HEK293 (cell line): ENCODE results near the gene PLBD2.
A peak's percentile ranks its signal among the peaks of the same experiment; 100 is the strongest.

Experiments used
- BCL6B ChIP-seq: fragments of 450-650 bp; formaldehyde crosslinking; IDR thresholded peaks from 2 replicates; pipeline ENCODE4 v1.5.1; 2017; ENCODE audit warnings: missing biosample characterization, missing genetic modification characterization
- EGR2 ChIP-seq: fragments of 450-650 bp; formaldehyde crosslinking; IDR thresholded peaks from 2 replicates; pipeline ENCODE4 v1.5.1; 2016; ENCODE audit warnings: low read depth, missing biosample characterization, missing genetic modification characterization
- INSM2 ChIP-seq: fragments of 450-650 bp; formaldehyde crosslinking; IDR thresholded peaks from 2 replicates; pipeline ENCODE4 v1.5.1; 2016; ENCODE audit warnings: missing biosample characterization, missing genetic modification characterization
- PATZ1 ChIP-seq: fragments of 450-650 bp; formaldehyde crosslinking; IDR thresholded peaks from 2 replicates; pipeline ENCODE4 v1.5.1; 2016; ENCODE audit warnings: missing biosample characterization, missing genetic modification characterization
- ZBTB20 ChIP-seq: fragments of 450-650 bp; formaldehyde crosslinking; IDR thresholded peaks from 2 replicates; pipeline ENCODE4 v1.5.1; 2016; ENCODE audit warnings: missing biosample characterization, missing genetic modification characterization
- ZBTB21 ChIP-seq: fragments of 450-650 bp; formaldehyde crosslinking; IDR thresholded peaks from 2 replicates; pipeline ENCODE4 v1.5.1; 2017; ENCODE audit warnings: missing biosample characterization, missing genetic modification characterization
- ZFHX2 ChIP-seq: fragments of 450-650 bp; formaldehyde crosslinking; conservative IDR thresholded peaks from 2 replicates; pipeline ENCODE4 v1.5.1; 2016; ENCODE audit warnings: missing biosample characterization, missing genetic modification characterization
- ZNF138 ChIP-seq: fragments of 450-650 bp; formaldehyde crosslinking; IDR thresholded peaks from 2 replicates; pipeline ENCODE4 v1.5.1; 2016; ENCODE audit warnings: missing biosample characterization, missing genetic modification characterization, borderline replicate concordance
- ZNF16 ChIP-seq: fragments of 450-650 bp; formaldehyde crosslinking; IDR thresholded peaks from 2 replicates; pipeline ENCODE4 v1.5.1; 2016; ENCODE audit warnings: low read depth, missing biosample characterization, missing genetic modification characterization
- ZNF335 ChIP-seq: fragments of 450-650 bp; formaldehyde crosslinking; conservative IDR thresholded peaks from 2 replicates; pipeline ENCODE4 v1.5.1; 2016; ENCODE audit warnings: missing biosample characterization, missing genetic modification characterization
- ZNF391 ChIP-seq: fragments of 450-650 bp; formaldehyde crosslinking; IDR thresholded peaks from 2 replicates; pipeline ENCODE4 v1.5.1; 2016; ENCODE audit warnings: low read depth, missing biosample characterization, missing genetic modification characterization, borderline replicate concordance
- ZNF404 ChIP-seq: fragments of 450-650 bp; formaldehyde crosslinking; IDR thresholded peaks from 2 replicates; pipeline ENCODE4 v1.5.1; 2017; ENCODE audit warnings: missing biosample characterization, missing genetic modification characterization
- ZNF488 ChIP-seq: fragments of 450-650 bp; formaldehyde crosslinking; IDR thresholded peaks from 2 replicates; pipeline ENCODE4 v1.5.1; 2016; ENCODE audit warnings: missing biosample characterization, missing genetic modification characterization
- ZNF510 ChIP-seq: fragments of 450-650 bp; formaldehyde crosslinking; IDR thresholded peaks from 2 replicates; pipeline ENCODE4 v1.5.1; 2018; ENCODE audit warnings: mild to moderate bottlenecking, missing genetic modification characterization, missing biosample characterization; ENCODE audit not compliant: insufficient replicate concordance
- ZNF549 ChIP-seq: fragments of 450-650 bp; IDR thresholded peaks from 2 replicates; pipeline ENCODE4 v1.5.1; 2018; ENCODE audit warnings: missing biosample characterization, missing genetic modification characterization, mild to moderate bottlenecking, inconsistent platforms, moderate library complexity
- ZNF571 ChIP-seq: fragments of 450-650 bp; formaldehyde crosslinking; IDR thresholded peaks from 2 replicates; pipeline ENCODE4 v1.5.0; 2017; ENCODE audit warnings: missing biosample characterization, missing genetic modification characterization
- ZNF610 ChIP-seq: fragments of 450-650 bp; formaldehyde crosslinking; IDR thresholded peaks from 2 replicates; pipeline ENCODE4 v1.5.1; 2016; ENCODE audit warnings: missing biosample characterization, missing genetic modification characterization, borderline replicate concordance
- ZNF654 ChIP-seq: fragments of 450-650 bp; formaldehyde crosslinking; IDR thresholded peaks from 2 replicates; pipeline ENCODE4 v1.5.1; 2016; ENCODE audit warnings: low read depth, missing biosample characterization, missing genetic modification characterization
- ZNF768 ChIP-seq: fragments of 450-650 bp; formaldehyde crosslinking; IDR thresholded peaks from 2 replicates; pipeline ENCODE4 v1.5.1; 2018; ENCODE audit warnings: missing biosample characterization, mild to moderate bottlenecking, missing genetic modification characterization
- ZNF791 ChIP-seq: fragments of 450-650 bp; formaldehyde crosslinking; IDR thresholded peaks from 2 replicates; pipeline ENCODE4 v1.5.1; 2016; ENCODE audit warnings: missing biosample characterization, missing genetic modification characterization
- ZNF837 ChIP-seq: fragments of 450-650 bp; formaldehyde crosslinking; IDR thresholded peaks from 2 replicates; pipeline ENCODE4 v1.5.1; 2016; ENCODE audit warnings: missing biosample characterization, missing genetic modification characterization
- TF ChIP-seq, protein P1 (sequence below): fragments of 450-650 bp; formaldehyde crosslinking; IDR thresholded peaks from 2 replicates; pipeline ENCODE4 v1.5.1; 2017; ENCODE audit warnings: missing biosample characterization, missing genetic modification characterization
- TF ChIP-seq, protein P2 (sequence below): fragments of 450-650 bp; formaldehyde crosslinking; IDR thresholded peaks from 2 replicates; pipeline ENCODE4 v1.5.1; 2016; ENCODE audit warnings: missing biosample characterization, missing genetic modification characterization
- TF ChIP-seq, protein P3 (sequence below): fragments of 450-650 bp; formaldehyde crosslinking; IDR thresholded peaks from 2 replicates; pipeline ENCODE4 v1.5.1; 2017; ENCODE audit warnings: missing biosample characterization, missing genetic modification characterization
- TF ChIP-seq, protein P4 (sequence below): fragments of 450-650 bp; formaldehyde crosslinking; IDR thresholded peaks from 2 replicates; pipeline ENCODE4 v1.5.1; 2017; ENCODE audit warnings: missing biosample characterization, missing genetic modification characterization

The PLBD2 gene

GRCh38 chr12:113422030-113422885, 63.9 kb downstream of the PLBD2 start, which contains the start of gene SDSL (continued):
- peak; percentile 17; the same call in 1 of the 2 replicates for TF ChIP-seq EGR2 (tag by site-specific recombination)
- TF ChIP-seq ZNF654 (tag by site-specific recombination): no peak
- TF ChIP-seq, protein P1, sequence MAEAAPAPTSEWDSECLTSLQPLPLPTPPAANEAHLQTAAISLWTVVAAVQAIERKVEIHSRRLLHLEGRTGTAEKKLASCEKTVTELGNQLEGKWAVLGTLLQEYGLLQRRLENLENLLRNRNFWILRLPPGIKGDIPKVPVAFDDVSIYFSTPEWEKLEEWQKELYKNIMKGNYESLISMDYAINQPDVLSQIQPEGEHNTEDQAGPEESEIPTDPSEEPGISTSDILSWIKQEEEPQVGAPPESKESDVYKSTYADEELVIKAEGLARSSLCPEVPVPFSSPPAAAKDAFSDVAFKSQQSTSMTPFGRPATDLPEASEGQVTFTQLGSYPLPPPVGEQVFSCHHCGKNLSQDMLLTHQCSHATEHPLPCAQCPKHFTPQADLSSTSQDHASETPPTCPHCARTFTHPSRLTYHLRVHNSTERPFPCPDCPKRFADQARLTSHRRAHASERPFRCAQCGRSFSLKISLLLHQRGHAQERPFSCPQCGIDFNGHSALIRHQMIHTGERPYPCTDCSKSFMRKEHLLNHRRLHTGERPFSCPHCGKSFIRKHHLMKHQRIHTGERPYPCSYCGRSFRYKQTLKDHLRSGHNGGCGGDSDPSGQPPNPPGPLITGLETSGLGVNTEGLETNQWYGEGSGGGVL (tag by site-specific recombination): 0 out of 2 replicates have a peak, but pooled peaks have one; percentile 43
- TF ChIP-seq ZNF335 (tag by site-specific recombination): peak; percentile 81
- TF ChIP-seq ZNF510: no peak
- TF ChIP-seq ZBTB21 (tag by site-specific recombination): no peak
- TF ChIP-seq ZNF571: no peak
- TF ChIP-seq ZNF488 (tag by site-specific recombination): no peak
- no peak for TF ChIP-seq ZNF549 (tag by site-specific recombination)
- no peak for TF ChIP-seq ZNF791
- no peak for TF ChIP-seq ZNF404 (tag by site-specific recombination)
- TF ChIP-seq PATZ1: 0 out of 2 replicates have a peak, but pooled peaks have one; percentile 17
- TF ChIP-seq ZNF16 (tag by site-specific recombination): no peak
- TF ChIP-seq, protein P2, sequence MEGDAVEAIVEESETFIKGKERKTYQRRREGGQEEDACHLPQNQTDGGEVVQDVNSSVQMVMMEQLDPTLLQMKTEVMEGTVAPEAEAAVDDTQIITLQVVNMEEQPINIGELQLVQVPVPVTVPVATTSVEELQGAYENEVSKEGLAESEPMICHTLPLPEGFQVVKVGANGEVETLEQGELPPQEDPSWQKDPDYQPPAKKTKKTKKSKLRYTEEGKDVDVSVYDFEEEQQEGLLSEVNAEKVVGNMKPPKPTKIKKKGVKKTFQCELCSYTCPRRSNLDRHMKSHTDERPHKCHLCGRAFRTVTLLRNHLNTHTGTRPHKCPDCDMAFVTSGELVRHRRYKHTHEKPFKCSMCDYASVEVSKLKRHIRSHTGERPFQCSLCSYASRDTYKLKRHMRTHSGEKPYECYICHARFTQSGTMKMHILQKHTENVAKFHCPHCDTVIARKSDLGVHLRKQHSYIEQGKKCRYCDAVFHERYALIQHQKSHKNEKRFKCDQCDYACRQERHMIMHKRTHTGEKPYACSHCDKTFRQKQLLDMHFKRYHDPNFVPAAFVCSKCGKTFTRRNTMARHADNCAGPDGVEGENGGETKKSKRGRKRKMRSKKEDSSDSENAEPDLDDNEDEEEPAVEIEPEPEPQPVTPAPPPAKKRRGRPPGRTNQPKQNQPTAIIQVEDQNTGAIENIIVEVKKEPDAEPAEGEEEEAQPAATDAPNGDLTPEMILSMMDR (tag by site-specific recombination): no peak
- no peak for TF ChIP-seq ZFHX2 (tag by site-specific recombination)
- TF ChIP-seq ZNF610: no peak
- no peak; the same call in 1 of the 2 replicates for TF ChIP-seq INSM2 (tag by site-specific recombination)
- TF ChIP-seq ZNF837 (tag by site-specific recombination): no peak
- TF ChIP-seq, protein P3, sequence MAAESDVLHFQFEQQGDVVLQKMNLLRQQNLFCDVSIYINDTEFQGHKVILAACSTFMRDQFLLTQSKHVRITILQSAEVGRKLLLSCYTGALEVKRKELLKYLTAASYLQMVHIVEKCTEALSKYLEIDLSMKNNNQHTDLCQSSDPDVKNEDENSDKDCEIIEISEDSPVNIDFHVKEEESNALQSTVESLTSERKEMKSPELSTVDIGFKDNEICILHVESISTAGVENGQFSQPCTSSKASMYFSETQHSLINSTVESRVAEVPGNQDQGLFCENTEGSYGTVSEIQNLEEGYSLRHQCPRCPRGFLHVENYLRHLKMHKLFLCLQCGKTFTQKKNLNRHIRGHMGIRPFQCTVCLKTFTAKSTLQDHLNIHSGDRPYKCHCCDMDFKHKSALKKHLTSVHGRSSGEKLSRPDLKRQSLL (tag by site-specific recombination): no peak
- no peak for TF ChIP-seq ZNF768 (tag by site-specific recombination)
- no peak for TF ChIP-seq ZNF138 (tag by site-specific recombination)
- no peak for TF ChIP-seq ZNF391 (tag by site-specific recombination)
- peak; percentile 94 for TF ChIP-seq BCL6B
- TF ChIP-seq, protein P4, sequence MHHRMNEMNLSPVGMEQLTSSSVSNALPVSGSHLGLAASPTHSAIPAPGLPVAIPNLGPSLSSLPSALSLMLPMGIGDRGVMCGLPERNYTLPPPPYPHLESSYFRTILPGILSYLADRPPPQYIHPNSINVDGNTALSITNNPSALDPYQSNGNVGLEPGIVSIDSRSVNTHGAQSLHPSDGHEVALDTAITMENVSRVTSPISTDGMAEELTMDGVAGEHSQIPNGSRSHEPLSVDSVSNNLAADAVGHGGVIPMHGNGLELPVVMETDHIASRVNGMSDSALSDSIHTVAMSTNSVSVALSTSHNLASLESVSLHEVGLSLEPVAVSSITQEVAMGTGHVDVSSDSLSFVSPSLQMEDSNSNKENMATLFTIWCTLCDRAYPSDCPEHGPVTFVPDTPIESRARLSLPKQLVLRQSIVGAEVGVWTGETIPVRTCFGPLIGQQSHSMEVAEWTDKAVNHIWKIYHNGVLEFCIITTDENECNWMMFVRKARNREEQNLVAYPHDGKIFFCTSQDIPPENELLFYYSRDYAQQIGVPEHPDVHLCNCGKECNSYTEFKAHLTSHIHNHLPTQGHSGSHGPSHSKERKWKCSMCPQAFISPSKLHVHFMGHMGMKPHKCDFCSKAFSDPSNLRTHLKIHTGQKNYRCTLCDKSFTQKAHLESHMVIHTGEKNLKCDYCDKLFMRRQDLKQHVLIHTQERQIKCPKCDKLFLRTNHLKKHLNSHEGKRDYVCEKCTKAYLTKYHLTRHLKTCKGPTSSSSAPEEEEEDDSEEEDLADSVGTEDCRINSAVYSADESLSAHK: no peak
- TF ChIP-seq ZBTB20 (tag by site-specific recombination): peak; percentile 97
